K562 (cell line): Measurements from ENCODE around the gene EPS8L1. TPM values are rescaled to one million over a fixed set of nuclear protein-coding genes. Genes with fewer than 3 reads are reported as not detected.

Experiments used
- C11orf30 ChIP-seq: fragments of 450-650 bp; IDR thresholded peaks from 2 replicates; pipeline ENCODE4 v1.6.1; 2016; ENCODE audit warnings: low read depth, mild to moderate bottlenecking
- CHD4 ChIP-seq: fragments of 200-600 bp; sonication (generic); IDR thresholded peaks from 3 replicates; pipeline ENCODE4 v1.6.1; 2012; ENCODE audit warnings: low read depth, mild to moderate bottlenecking, mixed read lengths, low read length, inconsistent platforms; ENCODE audit not compliant: insufficient read depth, insufficient replicate concordance, poor library complexity, severe bottlenecking
- GATA2 ChIP-seq: sonication (generic); formaldehyde crosslinking; IDR thresholded peaks from 2 replicates; pipeline ENCODE4 v1.4.0; 2020; ENCODE audit warnings: mild to moderate bottlenecking, missing genetic modification reagents
- KHSRP ChIP-seq: fragments of 450-650 bp; IDR thresholded peaks from 2 replicates; pipeline ENCODE4 v1.6.1; 2017
- NFYB ChIP-seq: IDR thresholded peaks from 2 replicates; pipeline ENCODE4 v1.6.1; 2011; ENCODE audit warnings: mild to moderate bottlenecking, moderate library complexity; ENCODE audit not compliant: insufficient read length; ENCODE audit errors: extremely low read depth
- RAD21 ChIP-seq, 2 experiments: fragments of 250-450 bp in 1 of 2; fragments of 450-650 bp in 1 of 2; sonication (Bioruptor Pico) in 1 of 2; formaldehyde crosslinking in 1 of 2; IDR thresholded peaks in 1 of 2; conservative IDR thresholded peaks in 1 of 2; 2 replicates each; pipeline versions ENCODE4 v1.4.0 to v1.8.0; 2020 to 2022; ENCODE audit warnings: mild to moderate bottlenecking in 2 of 2, moderate library complexity in 1 of 2
- SMARCA5 ChIP-seq: fragments of 450-650 bp; IDR thresholded peaks from 2 replicates; pipeline ENCODE4 v1.6.1; 2016
- TBP ChIP-seq: optimal IDR thresholded peaks from 2 replicates; pipeline ENCODE3; 2011; ENCODE audit warnings: low read depth, low read length, improper control_type of control experiment
- YBX1 ChIP-seq: fragments of 450-650 bp; IDR thresholded peaks from 2 replicates; pipeline ENCODE4 v1.7.1; 2016; ENCODE audit warnings: mild to moderate bottlenecking
- polyA plus RNA-seq, 8 experiments: library from polyadenylated mRNA; depleted of rRNA in 4 of 8; stranded (reverse) in 5 of 8; unstranded in 3 of 8; fragments of >200 nt; fragmentation: Nextera tagmentation in 2 of 8; fragmentation: Illumina TruSeq in 1 of 8; extraction: Ambion mirVana in 2 of 8; extraction: Trizol in 1 of 8; gene quantifications; 2 replicates each; pipeline versions ENCODE4 v1.2.1 to v1.2.3, GENCODE V29; 2011 to 2014; ENCODE audit warnings: inconsistent platforms in 1 of 8, missing spikeins in 1 of 8
- total RNA-seq, 7 experiments: library from RNA; depleted of rRNA in 6 of 7; stranded (reverse); fragments of >200 nt in 6 of 7; fragmentation: Illumina TruSeq in 2 of 7; extraction: Trizol in 2 of 7; gene quantifications; 2 replicates each; pipeline versions ENCODE4 v1.2.1 to v1.2.3, GENCODE V29; 2011 to 2021; ENCODE audit warnings: low replicate concordance in 1 of 7
- TF ChIP-seq, protein P1 (sequence below), 2 experiments: fragments of 450-650 bp; IDR thresholded peaks; 2 replicates each; pipeline ENCODE4 v1.6.1; 2018; ENCODE audit warnings: mild to moderate bottlenecking in 2 of 2, low read depth in 1 of 2; ENCODE audit not compliant: partially characterized antibody in 2 of 2
- TF ChIP-seq, protein P2 (sequence below): fragments of 250-450 bp; sonication (Bioruptor Pico); IDR thresholded peaks from 2 replicates; pipeline ENCODE4 v1.9.0; 2021; ENCODE audit warnings: mild to moderate bottlenecking
- TF ChIP-seq, protein P3 (sequence below): sonication (generic); formaldehyde crosslinking; IDR thresholded peaks from 2 replicates; pipeline ENCODE4 v1.8.1; 2023; ENCODE audit warnings: mild to moderate bottlenecking, missing genetic modification reagents
- TF ChIP-seq, protein P4 (sequence below): sonication (generic); formaldehyde crosslinking; IDR thresholded peaks from 2 replicates; pipeline ENCODE4 v1.8.0; 2022; ENCODE audit warnings: mild to moderate bottlenecking, missing genetic modification reagents
- TF ChIP-seq, protein P5 (sequence below): fragments of 150-350 bp; IDR thresholded peaks from 2 replicates; pipeline ENCODE4 v1.6.1; 2014; ENCODE audit warnings: low read depth, mild to moderate bottlenecking, low read length, borderline replicate concordance
- TF ChIP-seq, protein P6 (sequence below), 2 experiments: fragments of 450-650 bp in 1 of 2; sonication (generic) in 1 of 2; formaldehyde crosslinking; conservative IDR thresholded peaks; 2 replicates each; pipeline versions ENCODE4 v1.4.0 to v1.8.1; 2020 to 2022; ENCODE audit warnings: mild to moderate bottlenecking in 1 of 2, missing genetic modification reagents in 1 of 2

The EPS8L1 gene
- total and polyA plus RNA-seq, 9 of the 15 experiments (the other 6 are each of a cell fraction or from before 2014, with no cell fraction given) = 0.35 to 22.1 (median 11.9) TPM

DNA sequence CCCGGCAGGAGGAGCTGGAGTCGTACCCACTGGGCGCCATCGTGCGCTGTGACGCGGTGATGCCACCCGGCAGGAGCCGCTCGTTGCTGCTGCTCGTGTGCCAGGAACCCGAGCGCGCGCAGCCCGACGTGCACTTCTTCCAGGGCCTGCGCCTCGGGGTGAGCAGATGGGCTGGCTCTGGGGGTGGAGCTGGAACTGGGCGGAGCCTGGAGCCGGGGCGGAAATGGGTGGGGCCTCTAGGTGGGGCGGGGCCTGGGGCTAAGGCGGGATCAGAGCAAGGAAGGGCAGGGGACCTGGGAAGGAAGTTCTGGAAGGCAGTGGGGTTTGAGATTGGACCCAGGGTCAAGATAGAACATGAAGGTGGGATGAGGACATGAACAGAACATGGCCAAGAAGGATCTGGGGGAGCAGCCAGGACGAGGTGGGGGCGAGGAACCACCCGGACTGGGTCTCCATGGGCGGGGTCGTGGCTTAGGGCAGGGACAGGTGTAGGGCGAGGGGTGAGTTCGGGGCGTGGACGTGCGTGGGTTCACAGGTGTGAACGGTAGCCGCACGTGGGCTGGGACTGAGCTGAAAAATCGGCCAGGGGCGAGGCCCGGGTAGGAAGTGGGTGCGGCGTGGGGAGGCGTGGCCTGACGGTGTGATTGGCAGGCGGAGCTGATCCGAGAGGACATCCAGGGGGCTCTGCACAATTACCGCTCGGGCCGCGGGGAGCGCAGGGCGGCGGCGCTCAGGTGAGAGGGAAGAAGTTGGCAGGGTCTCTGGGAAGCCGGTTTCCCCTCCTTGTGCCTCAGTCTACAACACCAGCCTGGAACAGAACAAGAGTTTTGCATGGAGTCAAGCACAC is 4.7 kb downstream of the EPS8L1 start (continued):
- TF ChIP-seq, protein P1, sequence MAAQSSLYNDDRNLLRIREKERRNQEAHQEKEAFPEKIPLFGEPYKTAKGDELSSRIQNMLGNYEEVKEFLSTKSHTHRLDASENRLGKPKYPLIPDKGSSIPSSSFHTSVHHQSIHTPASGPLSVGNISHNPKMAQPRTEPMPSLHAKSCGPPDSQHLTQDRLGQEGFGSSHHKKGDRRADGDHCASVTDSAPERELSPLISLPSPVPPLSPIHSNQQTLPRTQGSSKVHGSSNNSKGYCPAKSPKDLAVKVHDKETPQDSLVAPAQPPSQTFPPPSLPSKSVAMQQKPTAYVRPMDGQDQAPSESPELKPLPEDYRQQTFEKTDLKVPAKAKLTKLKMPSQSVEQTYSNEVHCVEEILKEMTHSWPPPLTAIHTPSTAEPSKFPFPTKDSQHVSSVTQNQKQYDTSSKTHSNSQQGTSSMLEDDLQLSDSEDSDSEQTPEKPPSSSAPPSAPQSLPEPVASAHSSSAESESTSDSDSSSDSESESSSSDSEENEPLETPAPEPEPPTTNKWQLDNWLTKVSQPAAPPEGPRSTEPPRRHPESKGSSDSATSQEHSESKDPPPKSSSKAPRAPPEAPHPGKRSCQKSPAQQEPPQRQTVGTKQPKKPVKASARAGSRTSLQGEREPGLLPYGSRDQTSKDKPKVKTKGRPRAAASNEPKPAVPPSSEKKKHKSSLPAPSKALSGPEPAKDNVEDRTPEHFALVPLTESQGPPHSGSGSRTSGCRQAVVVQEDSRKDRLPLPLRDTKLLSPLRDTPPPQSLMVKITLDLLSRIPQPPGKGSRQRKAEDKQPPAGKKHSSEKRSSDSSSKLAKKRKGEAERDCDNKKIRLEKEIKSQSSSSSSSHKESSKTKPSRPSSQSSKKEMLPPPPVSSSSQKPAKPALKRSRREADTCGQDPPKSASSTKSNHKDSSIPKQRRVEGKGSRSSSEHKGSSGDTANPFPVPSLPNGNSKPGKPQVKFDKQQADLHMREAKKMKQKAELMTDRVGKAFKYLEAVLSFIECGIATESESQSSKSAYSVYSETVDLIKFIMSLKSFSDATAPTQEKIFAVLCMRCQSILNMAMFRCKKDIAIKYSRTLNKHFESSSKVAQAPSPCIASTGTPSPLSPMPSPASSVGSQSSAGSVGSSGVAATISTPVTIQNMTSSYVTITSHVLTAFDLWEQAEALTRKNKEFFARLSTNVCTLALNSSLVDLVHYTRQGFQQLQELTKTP (IDR thresholded peaks at IDR 0.05; ENCODE audit: low read depth in 1 of 2, partially characterized antibody in 2 of 2) = peak in 1 of 2 experiments; percentile 29
- no peak for TF ChIP-seq NFYB
- peak; percentile 62 for TF ChIP-seq TBP
- TF ChIP-seq, protein P2, sequence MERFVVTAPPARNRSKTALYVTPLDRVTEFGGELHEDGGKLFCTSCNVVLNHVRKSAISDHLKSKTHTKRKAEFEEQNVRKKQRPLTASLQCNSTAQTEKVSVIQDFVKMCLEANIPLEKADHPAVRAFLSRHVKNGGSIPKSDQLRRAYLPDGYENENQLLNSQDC (CRISPR knock-in tag) = no peak
- TF ChIP-seq RAD21 (CRISPR knock-in tag; conservative IDR thresholded peaks at IDR 0.05 in 1 of 2, IDR thresholded peaks at IDR 0.05 in 1 of 2) = no peak
- peak; percentile 91 for TF ChIP-seq SMARCA5
- TF ChIP-seq YBX1 = no peak
- TF ChIP-seq, protein P3, sequence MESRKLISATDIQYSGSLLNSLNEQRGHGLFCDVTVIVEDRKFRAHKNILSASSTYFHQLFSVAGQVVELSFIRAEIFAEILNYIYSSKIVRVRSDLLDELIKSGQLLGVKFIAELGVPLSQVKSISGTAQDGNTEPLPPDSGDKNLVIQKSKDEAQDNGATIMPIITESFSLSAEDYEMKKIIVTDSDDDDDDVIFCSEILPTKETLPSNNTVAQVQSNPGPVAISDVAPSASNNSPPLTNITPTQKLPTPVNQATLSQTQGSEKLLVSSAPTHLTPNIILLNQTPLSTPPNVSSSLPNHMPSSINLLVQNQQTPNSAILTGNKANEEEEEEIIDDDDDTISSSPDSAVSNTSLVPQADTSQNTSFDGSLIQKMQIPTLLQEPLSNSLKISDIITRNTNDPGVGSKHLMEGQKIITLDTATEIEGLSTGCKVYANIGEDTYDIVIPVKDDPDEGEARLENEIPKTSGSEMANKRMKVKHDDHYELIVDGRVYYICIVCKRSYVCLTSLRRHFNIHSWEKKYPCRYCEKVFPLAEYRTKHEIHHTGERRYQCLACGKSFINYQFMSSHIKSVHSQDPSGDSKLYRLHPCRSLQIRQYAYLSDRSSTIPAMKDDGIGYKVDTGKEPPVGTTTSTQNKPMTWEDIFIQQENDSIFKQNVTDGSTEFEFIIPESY (CRISPR knock-in tag) = peak; percentile 54
- TF ChIP-seq C11orf30 = no peak
- TF ChIP-seq, protein P4, sequence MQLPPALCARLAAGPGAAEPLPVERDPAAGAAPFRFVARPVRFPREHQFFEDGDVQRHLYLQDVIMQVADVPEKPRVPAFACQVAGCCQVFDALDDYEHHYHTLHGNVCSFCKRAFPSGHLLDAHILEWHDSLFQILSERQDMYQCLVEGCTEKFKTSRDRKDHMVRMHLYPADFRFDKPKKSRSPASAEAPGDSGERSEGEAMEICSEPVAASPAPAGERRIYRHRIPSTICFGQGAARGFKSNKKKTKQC (CRISPR knock-in tag) = no peak; the same call in 1 of the 2 replicates
- no peak for TF ChIP-seq KHSRP
- no peak for TF ChIP-seq CHD4
- TF ChIP-seq, protein P5, sequence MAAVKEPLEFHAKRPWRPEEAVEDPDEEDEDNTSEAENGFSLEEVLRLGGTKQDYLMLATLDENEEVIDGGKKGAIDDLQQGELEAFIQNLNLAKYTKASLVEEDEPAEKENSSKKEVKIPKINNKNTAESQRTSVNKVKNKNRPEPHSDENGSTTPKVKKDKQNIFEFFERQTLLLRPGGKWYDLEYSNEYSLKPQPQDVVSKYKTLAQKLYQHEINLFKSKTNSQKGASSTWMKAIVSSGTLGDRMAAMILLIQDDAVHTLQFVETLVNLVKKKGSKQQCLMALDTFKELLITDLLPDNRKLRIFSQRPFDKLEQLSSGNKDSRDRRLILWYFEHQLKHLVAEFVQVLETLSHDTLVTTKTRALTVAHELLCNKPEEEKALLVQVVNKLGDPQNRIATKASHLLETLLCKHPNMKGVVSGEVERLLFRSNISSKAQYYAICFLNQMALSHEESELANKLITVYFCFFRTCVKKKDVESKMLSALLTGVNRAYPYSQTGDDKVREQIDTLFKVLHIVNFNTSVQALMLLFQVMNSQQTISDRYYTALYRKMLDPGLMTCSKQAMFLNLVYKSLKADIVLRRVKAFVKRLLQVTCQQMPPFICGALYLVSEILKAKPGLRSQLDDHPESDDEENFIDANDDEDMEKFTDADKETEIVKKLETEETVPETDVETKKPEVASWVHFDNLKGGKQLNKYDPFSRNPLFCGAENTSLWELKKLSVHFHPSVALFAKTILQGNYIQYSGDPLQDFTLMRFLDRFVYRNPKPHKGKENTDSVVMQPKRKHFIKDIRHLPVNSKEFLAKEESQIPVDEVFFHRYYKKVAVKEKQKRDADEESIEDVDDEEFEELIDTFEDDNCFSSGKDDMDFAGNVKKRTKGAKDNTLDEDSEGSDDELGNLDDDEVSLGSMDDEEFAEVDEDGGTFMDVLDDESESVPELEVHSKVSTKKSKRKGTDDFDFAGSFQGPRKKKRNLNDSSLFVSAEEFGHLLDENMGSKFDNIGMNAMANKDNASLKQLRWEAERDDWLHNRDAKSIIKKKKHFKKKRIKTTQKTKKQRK = no peak
- TF ChIP-seq, protein P6, sequence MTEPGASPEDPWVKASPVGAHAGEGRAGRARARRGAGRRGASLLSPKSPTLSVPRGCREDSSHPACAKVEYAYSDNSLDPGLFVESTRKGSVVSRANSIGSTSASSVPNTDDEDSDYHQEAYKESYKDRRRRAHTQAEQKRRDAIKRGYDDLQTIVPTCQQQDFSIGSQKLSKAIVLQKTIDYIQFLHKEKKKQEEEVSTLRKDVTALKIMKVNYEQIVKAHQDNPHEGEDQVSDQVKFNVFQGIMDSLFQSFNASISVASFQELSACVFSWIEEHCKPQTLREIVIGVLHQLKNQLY (CRISPR knock-in tag; conservative IDR thresholded peaks at IDR 0.05) = no peak
- no peak for TF ChIP-seq GATA2 (CRISPR knock-in tag)
